Measurements from ENCODE around the gene ADARB2.

ADARB2 gene

GRCh38 chr10:1335642-1336041, 401.7 kb downstream of the ADARB2 start:
- Histone ChIP-seq H3K27me3 (ENCODE audit: insufficient read depth, low read depth) (no peaks in the 10 kb centered on the region), H3K9ac (no peak overlapping the region), H3K79me2 (ENCODE audit: insufficient read depth, low read depth) (no peaks in the 10 kb centered on the region), H3K27ac (no peak overlapping the region), H3K36me3 (ENCODE audit: insufficient read depth) (no peaks in the 10 kb centered on the region), H3K4me1 (ENCODE audit: low read depth, poor library complexity, severe bottlenecking) (no peaks in the 10 kb centered on the region), H4K20me1 (ENCODE audit: insufficient read depth) (no peaks in the 10 kb centered on the region), H3K4me2 (no peak overlapping the region), H3K4me3 (IDR thresholded peaks at IDR 0.05; ENCODE audit: insufficient read depth, low read depth, low read length) (no peak overlapping the region), H2AFZ (ENCODE audit: low read depth) (no peak overlapping the region)
- TF ChIP-seq CTCF (conservative IDR thresholded peaks at IDR 0.05; ENCODE audit: low read depth, low read length): no peak

DNA sequence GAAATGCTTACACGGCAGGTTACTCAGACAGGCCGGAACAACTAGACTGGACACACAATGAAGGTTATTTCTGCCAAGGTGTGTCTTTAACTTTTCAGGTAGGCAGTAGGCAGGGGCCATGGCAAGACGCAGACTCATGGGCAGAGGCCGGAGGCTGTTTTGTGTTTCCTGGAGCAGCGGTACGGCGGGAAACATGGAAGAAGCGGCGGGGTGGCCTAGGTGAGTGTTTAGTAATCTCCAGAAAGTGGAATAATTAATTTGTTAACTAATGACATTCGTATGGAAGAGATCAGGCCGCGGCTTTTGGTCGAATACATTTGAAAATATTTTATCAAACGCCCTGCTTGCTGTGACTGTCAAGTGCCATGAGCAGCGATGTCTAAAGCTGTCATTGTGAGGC, 403.3 kb downstream of the ADARB2 start:
- no peak overlapping the region for H3K9ac ChIP-seq
- no peak overlapping the region for H3K4me3 ChIP-seq (IDR thresholded peaks at IDR 0.05; ENCODE audit: insufficient read depth, low read depth, low read length)
- no peaks in the 10 kb centered on the region for H3K36me3 ChIP-seq (ENCODE audit: insufficient read depth)
- no peak overlapping the region for H3K27ac ChIP-seq
- TF ChIP-seq CTCF (conservative IDR thresholded peaks at IDR 0.05; ENCODE audit: low read depth, low read length): no peak
- H3K27me3 ChIP-seq (ENCODE audit: insufficient read depth, low read depth): no peaks in the 10 kb centered on the region
- H3K4me1 ChIP-seq (ENCODE audit: low read depth, poor library complexity, severe bottlenecking): no peaks in the 10 kb centered on the region
- H3K79me2 ChIP-seq (ENCODE audit: insufficient read depth, low read depth): no peaks in the 10 kb centered on the region
- no peak overlapping the region for H3K4me2 ChIP-seq
- H4K20me1 ChIP-seq (ENCODE audit: insufficient read depth): no peaks in the 10 kb centered on the region
- H2AFZ ChIP-seq (ENCODE audit: low read depth): no peak overlapping the region

GRCh38 chr10:1331560-1331959, 405.8 kb downstream of the ADARB2 start:
- H3K79me2 ChIP-seq (ENCODE audit: insufficient read depth, low read depth): no peaks in the 10 kb centered on the region

DNA sequence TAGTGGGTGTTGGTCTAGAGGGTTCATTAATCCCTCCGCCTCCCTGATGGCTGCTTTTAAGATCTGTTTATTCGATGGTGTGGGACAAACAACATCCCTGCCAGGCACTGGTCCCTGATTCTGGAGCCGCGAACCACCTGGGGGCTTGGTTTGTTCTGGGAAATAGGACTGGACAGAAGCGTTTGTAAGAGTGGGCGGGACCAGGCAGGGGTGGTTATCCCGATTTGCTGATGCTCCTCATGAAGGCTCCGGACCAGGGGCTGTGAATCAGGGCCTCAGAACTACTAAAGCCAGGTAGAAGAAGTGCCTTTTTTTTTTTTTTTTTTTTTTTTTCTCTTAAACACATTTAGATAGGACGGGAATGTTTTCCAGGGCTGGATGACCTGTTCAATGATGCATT, 407.7 kb downstream of the ADARB2 start:
- H3K27ac ChIP-seq: no peak overlapping the region

More at GRCh38 chr10:1331560-1331959, 405.8 kb downstream of the ADARB2 start:
- Histone ChIP-seq H3K4me2 (no peak overlapping the region), H3K27me3 (ENCODE audit: insufficient read depth, low read depth) (no peaks in the 10 kb centered on the region), H3K4me3 (IDR thresholded peaks at IDR 0.05; ENCODE audit: insufficient read depth, low read depth, low read length) (no peak overlapping the region), H4K20me1 (ENCODE audit: insufficient read depth) (no peaks in the 10 kb centered on the region), H3K4me1 (ENCODE audit: low read depth, poor library complexity, severe bottlenecking) (no peaks in the 10 kb centered on the region), H3K9ac (no peak overlapping the region), H3K27ac (no peak overlapping the region), H2AFZ (ENCODE audit: low read depth) (no peak overlapping the region), H3K36me3 (ENCODE audit: insufficient read depth) (no peaks in the 10 kb centered on the region)
- no peak for TF ChIP-seq CTCF (conservative IDR thresholded peaks at IDR 0.05; ENCODE audit: low read depth, low read length)

More for the DNA sequence above, 407.7 kb downstream of the ADARB2 start:
- no peak for TF ChIP-seq CTCF (conservative IDR thresholded peaks at IDR 0.05; ENCODE audit: low read depth, low read length)
- H3K79me2 ChIP-seq (ENCODE audit: insufficient read depth, low read depth): no peaks in the 10 kb centered on the region
- no peak overlapping the region for H3K4me3 ChIP-seq (IDR thresholded peaks at IDR 0.05; ENCODE audit: insufficient read depth, low read depth, low read length)
- H3K4me1 ChIP-seq (ENCODE audit: low read depth, poor library complexity, severe bottlenecking): no peaks in the 10 kb centered on the region
- H3K36me3 ChIP-seq (ENCODE audit: insufficient read depth): no peaks in the 10 kb centered on the region
- H4K20me1 ChIP-seq (ENCODE audit: insufficient read depth): no peaks in the 10 kb centered on the region
- H2AFZ ChIP-seq (ENCODE audit: low read depth): no peak overlapping the region
- H3K9ac ChIP-seq: no peak overlapping the region
- no peak overlapping the region for H3K4me2 ChIP-seq
- no peaks in the 10 kb centered on the region for H3K27me3 ChIP-seq (ENCODE audit: insufficient read depth, low read depth)
